ENCODE results near the gene MYRIP. TPM values are rescaled to one million over a fixed set of nuclear protein-coding genes. Genes with fewer than 3 reads are reported as not detected.

Gene MYRIP
- total and polyA plus RNA-seq, 5 donors from 2014 or later, result not detected

DNA sequence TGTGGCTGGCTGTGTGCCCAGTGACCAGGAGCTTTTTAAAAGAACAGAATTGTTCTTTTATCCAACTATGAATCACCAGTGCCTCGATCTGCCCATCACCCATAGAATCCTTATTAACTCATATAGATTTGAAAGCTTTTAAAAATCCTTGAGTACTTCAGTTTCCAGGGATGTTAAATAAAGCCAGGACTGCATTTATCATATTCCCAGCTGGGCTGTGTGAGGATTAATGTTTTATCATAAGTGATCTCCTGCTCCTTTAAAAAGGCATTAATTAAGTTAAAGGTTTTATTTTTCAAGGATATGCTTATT lies 234.0 kb downstream of the MYRIP start:
- Mint-ChIP-seq H3K36me3 (no peaks in the 10 kb centered on the region), H3K27me3 (no peaks in the 10 kb centered on the region), H3K4me1 (no peaks in the 10 kb centered on the region), H3K27ac (no peak overlapping the region), H3K4me3 (no peak overlapping the region), H3K9me3 (peaks cover 0 to 6% (median 0%) of the 10 kb centered on the region in 7 donors)
- ATAC-seq (ENCODE audit: low read depth in 2 of 2), result no peak
- H3K36me3 ChIP-seq (ENCODE audit: control insufficient read depth, insufficient read depth, low read length), result no peaks in the 10 kb centered on the region
- H3K4me3 ChIP-seq (ENCODE audit: low read depth, low read length), result no peak overlapping the region
- DNase-seq, result no peak
- no peaks in the 10 kb centered on the region for H3K27me3 ChIP-seq (ENCODE audit: control insufficient read depth, insufficient read depth, low read length)
- no peak overlapping the region for H3K27ac ChIP-seq (ENCODE audit: insufficient read depth, low read length, poor library complexity, severe bottlenecking)
- H3K9me3 ChIP-seq (ENCODE audit: control insufficient read depth in 2 of 2, low read length in 2 of 2), result no peaks in the 10 kb centered on the region
- H3K4me1 ChIP-seq (ENCODE audit: control insufficient read depth, insufficient read depth, low read length, poor library complexity, severe bottlenecking), result no peaks in the 10 kb centered on the region

DNA sequence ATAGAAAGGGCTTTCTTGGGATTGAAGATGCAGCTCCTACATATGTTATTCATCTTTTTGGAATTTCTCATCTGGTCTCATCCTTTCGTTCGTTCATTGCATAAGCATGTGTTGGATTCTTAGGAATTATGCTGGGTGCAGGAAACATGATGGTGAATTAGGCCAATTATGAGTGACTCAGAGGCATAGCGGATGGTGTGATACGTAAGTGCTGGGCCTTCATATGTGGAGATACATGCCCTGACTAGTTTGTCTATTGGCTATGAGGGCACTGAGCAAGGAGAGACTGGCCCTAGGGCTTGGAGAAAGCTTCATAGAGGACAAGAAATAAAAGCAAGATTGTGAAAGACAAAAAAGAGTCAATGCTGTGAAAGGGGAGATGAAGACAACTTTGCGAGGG lies 235.1 kb downstream of the MYRIP start:
- Mint-ChIP-seq H3K27ac (no peak overlapping the region), H3K27me3 (no peaks in the 10 kb centered on the region), H3K36me3 (no peaks in the 10 kb centered on the region), H3K9me3 (peaks cover 0 to 1% (median 0%) of the 10 kb centered on the region in 7 donors), H3K4me3 (no peak overlapping the region), H3K4me1 (no peaks in the 10 kb centered on the region)
- Histone ChIP-seq H3K36me3 (ENCODE audit: control insufficient read depth, insufficient read depth, low read length) (no peaks in the 10 kb centered on the region), H3K4me1 (ENCODE audit: control insufficient read depth, insufficient read depth, low read length, poor library complexity, severe bottlenecking) (no peaks in the 10 kb centered on the region), H3K4me3 (ENCODE audit: low read depth, low read length) (no peak overlapping the region), H3K9me3 (ENCODE audit: control insufficient read depth in 2 of 2, low read length in 2 of 2) (no peaks in the 10 kb centered on the region), H3K27ac (ENCODE audit: insufficient read depth, low read length, poor library complexity, severe bottlenecking) (no peak overlapping the region), H3K27me3 (ENCODE audit: control insufficient read depth, insufficient read depth, low read length) (no peaks in the 10 kb centered on the region)
- no peak for ATAC-seq (ENCODE audit: low read depth in 2 of 2)
- no peak for DNase-seq

DNA sequence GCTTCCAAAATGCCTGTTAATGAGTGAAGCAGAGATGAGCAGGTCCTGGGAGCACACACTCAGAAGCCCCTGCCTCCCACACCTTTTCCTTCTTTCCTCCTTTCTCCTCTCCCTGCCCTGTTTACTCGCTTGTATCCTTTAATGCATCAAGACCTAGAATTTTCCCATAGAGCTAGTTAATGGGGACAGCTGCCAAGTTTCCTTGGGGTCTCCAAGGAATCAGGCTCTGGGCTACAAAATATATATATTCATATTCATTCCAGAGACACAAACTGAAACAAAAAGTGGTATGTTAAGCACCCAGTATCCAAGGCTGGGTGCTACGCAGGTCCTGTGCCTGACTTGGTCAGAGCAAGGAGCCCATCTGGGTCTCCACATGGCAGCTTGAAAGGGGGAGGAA lies 235.6 kb downstream of the MYRIP start:
- Mint-ChIP-seq H3K9me3 (peaks cover 0 to 1% (median 0%) of the 10 kb centered on the region in 7 donors), H3K4me1 (no peaks in the 10 kb centered on the region), H3K27ac (no peak overlapping the region), H3K27me3 (no peaks in the 10 kb centered on the region), H3K36me3 (no peaks in the 10 kb centered on the region), H3K4me3 (no peak overlapping the region)
- no peak overlapping the region for H3K4me3 ChIP-seq (ENCODE audit: low read depth, low read length)
- DNase-seq (no peak), ATAC-seq (ENCODE audit: low read depth in 2 of 2) (no peak)
- no peaks in the 10 kb centered on the region for H3K9me3 ChIP-seq (ENCODE audit: control insufficient read depth in 2 of 2, low read length in 2 of 2)
- no peaks in the 10 kb centered on the region for H3K36me3 ChIP-seq (ENCODE audit: control insufficient read depth, insufficient read depth, low read length)
- no peak overlapping the region for H3K27ac ChIP-seq (ENCODE audit: insufficient read depth, low read length, poor library complexity, severe bottlenecking)
- H3K27me3 ChIP-seq (ENCODE audit: control insufficient read depth, insufficient read depth, low read length), result no peaks in the 10 kb centered on the region
- no peaks in the 10 kb centered on the region for H3K4me1 ChIP-seq (ENCODE audit: control insufficient read depth, insufficient read depth, low read length, poor library complexity, severe bottlenecking)

DNA sequence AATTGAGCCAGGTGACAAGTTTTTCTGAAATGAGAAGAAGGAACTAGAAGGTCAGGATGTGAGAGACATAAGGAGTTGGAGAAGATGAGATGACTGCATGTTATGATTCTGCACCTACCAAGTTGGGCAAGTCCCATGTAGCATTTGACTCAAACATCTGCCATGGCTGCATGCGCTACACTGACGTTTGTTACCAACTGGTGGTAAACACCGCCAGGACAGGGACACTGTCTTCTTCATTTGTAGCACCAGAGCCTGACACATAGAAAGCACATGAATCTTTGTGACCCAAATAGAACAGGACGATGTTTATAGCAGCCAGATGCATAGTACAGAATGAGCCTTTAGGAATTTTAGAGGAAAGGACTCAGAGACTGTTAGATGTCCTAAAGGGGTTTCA lies 236.7 kb downstream of the MYRIP start:
- H3K27me3 ChIP-seq (ENCODE audit: control insufficient read depth, insufficient read depth, low read length), result no peaks in the 10 kb centered on the region
- H3K4me1 ChIP-seq (ENCODE audit: control insufficient read depth, insufficient read depth, low read length, poor library complexity, severe bottlenecking), result no peaks in the 10 kb centered on the region
- ATAC-seq (ENCODE audit: low read depth in 2 of 2), result no peak
- H3K27ac ChIP-seq (ENCODE audit: insufficient read depth, low read length, poor library complexity, severe bottlenecking), result no peak overlapping the region
- H3K27me3 Mint-ChIP-seq, result no peaks in the 10 kb centered on the region
- DNase-seq, result no peak
- no peak overlapping the region for H3K27ac Mint-ChIP-seq
- H3K4me1 Mint-ChIP-seq, result no peaks in the 10 kb centered on the region
- no peaks in the 10 kb centered on the region for H3K36me3 ChIP-seq (ENCODE audit: control insufficient read depth, insufficient read depth, low read length)
- peaks cover 0 to 3% (median 0%) of the 10 kb centered on the region in 7 donors for H3K9me3 Mint-ChIP-seq
- no peak overlapping the region for H3K4me3 ChIP-seq (ENCODE audit: low read depth, low read length)
- no peak overlapping the region for H3K4me3 Mint-ChIP-seq
- H3K36me3 Mint-ChIP-seq, result no peaks in the 10 kb centered on the region
- no peaks in the 10 kb centered on the region for H3K9me3 ChIP-seq (ENCODE audit: control insufficient read depth in 2 of 2, low read length in 2 of 2)

DNA sequence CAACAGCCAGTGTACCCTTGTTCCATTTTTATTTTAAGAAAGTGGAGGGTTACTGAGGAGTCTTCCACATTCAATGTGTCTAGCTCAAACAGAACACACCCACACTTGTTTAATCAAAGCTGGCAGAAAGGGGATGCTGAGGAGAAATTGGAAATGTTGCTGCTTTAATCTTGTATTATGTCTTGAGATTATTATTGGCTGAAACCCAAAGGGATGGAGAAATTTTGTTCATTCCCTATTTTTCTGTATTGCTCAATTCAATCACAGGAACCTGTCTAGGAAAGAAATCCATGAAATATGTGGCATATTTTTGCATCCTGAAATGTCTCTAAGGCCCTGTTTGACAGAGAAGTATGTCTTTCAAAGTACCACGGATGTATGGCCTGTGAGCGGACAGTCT lies 238.0 kb downstream of the MYRIP start:
- H3K9me3 ChIP-seq (ENCODE audit: control insufficient read depth in 2 of 2, low read length in 2 of 2), result no peaks in the 10 kb centered on the region
- peaks cover 5% of the 10 kb centered on the region for H3K27me3 Mint-ChIP-seq
- H3K4me1 ChIP-seq (ENCODE audit: control insufficient read depth, insufficient read depth, low read length, poor library complexity, severe bottlenecking), result no peaks in the 10 kb centered on the region
- no peak overlapping the region for H3K27ac ChIP-seq (ENCODE audit: insufficient read depth, low read length, poor library complexity, severe bottlenecking)
- H3K4me3 ChIP-seq (ENCODE audit: low read depth, low read length), result no peak overlapping the region
- no peak overlapping the region for H3K4me3 Mint-ChIP-seq
- no peak for ATAC-seq (ENCODE audit: low read depth in 2 of 2)
- peaks cover 0 to 3% (median 0%) of the 10 kb centered on the region in 7 donors for H3K9me3 Mint-ChIP-seq
- H3K27ac Mint-ChIP-seq, result no peak overlapping the region
- no peaks in the 10 kb centered on the region for H3K4me1 Mint-ChIP-seq
- no peaks in the 10 kb centered on the region for H3K27me3 ChIP-seq (ENCODE audit: control insufficient read depth, insufficient read depth, low read length)
- DNase-seq, result no peak
- no peaks in the 10 kb centered on the region for H3K36me3 ChIP-seq (ENCODE audit: control insufficient read depth, insufficient read depth, low read length)
- no peaks in the 10 kb centered on the region for H3K36me3 Mint-ChIP-seq

GRCh38 chr3:40053663-40054062 lies 244.3 kb downstream of the MYRIP start:
- H3K27me3 Mint-ChIP-seq, result peaks cover 15% of the 10 kb centered on the region
- H3K4me3 Mint-ChIP-seq, result no peak overlapping the region

GRCh38 chr3:40054568-40055222 lies 245.3 kb downstream of the MYRIP start:
- no peak overlapping the region for H3K4me3 Mint-ChIP-seq
- Histone ChIP-seq H3K36me3 (ENCODE audit: control insufficient read depth, insufficient read depth, low read length) (no peaks in the 10 kb centered on the region), H3K4me3 (ENCODE audit: low read depth, low read length) (no peak overlapping the region), H3K27me3 (ENCODE audit: control insufficient read depth, insufficient read depth, low read length) (no peaks in the 10 kb centered on the region), H3K9me3 (ENCODE audit: control insufficient read depth in 2 of 2, low read length in 2 of 2) (no peaks in the 10 kb centered on the region), H3K27ac (ENCODE audit: insufficient read depth, low read length, poor library complexity, severe bottlenecking) (no peak overlapping the region), H3K4me1 (ENCODE audit: control insufficient read depth, insufficient read depth, low read length, poor library complexity, severe bottlenecking) (no peaks in the 10 kb centered on the region)
- H3K9me3 Mint-ChIP-seq, result peaks cover 0 to 5% (median 2%) of the 10 kb centered on the region in 7 donors
- ATAC-seq (ENCODE audit: low read depth in 2 of 2) (no peak), DNase-seq (no peak)
- H3K36me3 Mint-ChIP-seq, result no peaks in the 10 kb centered on the region
- no peaks in the 10 kb centered on the region for H3K4me1 Mint-ChIP-seq
- H3K27me3 Mint-ChIP-seq, result peaks cover 15% of the 10 kb centered on the region
- no peak overlapping the region for H3K27ac Mint-ChIP-seq

More at GRCh38 chr3:40053663-40054062, 244.3 kb downstream of the MYRIP start:
- peaks cover 0 to 3% (median 0%) of the 10 kb centered on the region in 7 donors for H3K9me3 Mint-ChIP-seq
- H3K36me3 Mint-ChIP-seq, result no peaks in the 10 kb centered on the region
- no peak overlapping the region for H3K4me3 ChIP-seq (ENCODE audit: low read depth, low read length)
- no peak overlapping the region for H3K27ac Mint-ChIP-seq
- no peaks in the 10 kb centered on the region for H3K36me3 ChIP-seq (ENCODE audit: control insufficient read depth, insufficient read depth, low read length)
- no peaks in the 10 kb centered on the region for H3K4me1 Mint-ChIP-seq
- H3K27me3 ChIP-seq (ENCODE audit: control insufficient read depth, insufficient read depth, low read length), result no peaks in the 10 kb centered on the region
- H3K27ac ChIP-seq (ENCODE audit: insufficient read depth, low read length, poor library complexity, severe bottlenecking), result no peak overlapping the region
- no peaks in the 10 kb centered on the region for H3K4me1 ChIP-seq (ENCODE audit: control insufficient read depth, insufficient read depth, low read length, poor library complexity, severe bottlenecking)
- ATAC-seq (ENCODE audit: low read depth in 2 of 2), result no peak
- H3K9me3 ChIP-seq (ENCODE audit: control insufficient read depth in 2 of 2, low read length in 2 of 2), result no peaks in the 10 kb centered on the region
- no peak for DNase-seq

- H3K9me3 ChIP-seq (ENCODE audit: control insufficient read depth in 2 of 2, low read length in 2 of 2), result no peaks in the 10 kb centered on the region
- H3K4me1 ChIP-seq (ENCODE audit: control insufficient read depth, insufficient read depth, low read length, poor library complexity, severe bottlenecking), result no peaks in the 10 kb centered on the region
- DNase-seq, result no peak
- Mint-ChIP-seq H3K27ac (no peak overlapping the region), H3K4me1 (no peaks in the 10 kb centered on the region), H3K36me3 (no peaks in the 10 kb centered on the region), H3K9me3 (peaks cover 0 to 5% (median 2%) of the 10 kb centered on the region in 7 donors), H3K4me3 (no peak overlapping the region), H3K27me3 (peaks cover 15% of the 10 kb centered on the region)
- H3K36me3 ChIP-seq (ENCODE audit: control insufficient read depth, insufficient read depth, low read length), result no peaks in the 10 kb centered on the region
- no peak overlapping the region for H3K27ac ChIP-seq (ENCODE audit: insufficient read depth, low read length, poor library complexity, severe bottlenecking)
- no peak overlapping the region for H3K4me3 ChIP-seq (ENCODE audit: low read depth, low read length)
- ATAC-seq (ENCODE audit: low read depth in 2 of 2), result no peak
- no peaks in the 10 kb centered on the region for H3K27me3 ChIP-seq (ENCODE audit: control insufficient read depth, insufficient read depth, low read length)
Observed at GRCh38 chr3:40055361-40055760, 246.0 kb downstream of the MYRIP start.

Measured in CD4-positive, CD25-positive, alpha-beta regulatory T cell (primary cell).